Right hindlimb (tissue), 1 donor: ENCODE data around the gene MAPKAP1.
A peak's percentile ranks its signal among the peaks of the same experiment; 100 is the strongest.

Source experiments
- DNase-seq: peaks from one replicate; pipeline ENCODE4 v3.0.0-alpha.2; 2018

Gene MAPKAP1

GRCh38 chr9:125510980-125511379 is 196.0 kb downstream of the MAPKAP1 start:
- DNase-seq, result no peak

GRCh38 chr9:125509476-125509875 is 197.5 kb downstream of the MAPKAP1 start:
- DNase-seq, result peak; percentile 44

- DNase-seq, result no peak
Observed at GRCh38 chr9:125508249-125508648, 198.8 kb downstream of the MAPKAP1 start.

- no peak for DNase-seq
Observed at GRCh38 chr9:125507226-125507625, 199.8 kb downstream of the MAPKAP1 start.

- peak; percentile 51 for DNase-seq
Observed at GRCh38 chr9:125505988-125506438, 201.0 kb downstream of the MAPKAP1 start.

GRCh38 chr9:125504616-125505015 is 202.4 kb downstream of the MAPKAP1 start:
- DNase-seq, result no peak

GRCh38 chr9:125497906-125498305 is 209.1 kb downstream of the MAPKAP1 start:
- DNase-seq, result no peak

GRCh38 chr9:125497478-125497877 is 209.5 kb downstream of the MAPKAP1 start:
- no peak for DNase-seq

GRCh38 chr9:125496313-125496834 is 210.6 kb downstream of the MAPKAP1 start:
- DNase-seq, result no peak

GRCh38 chr9:125495172-125496119 is 211.6 kb downstream of the MAPKAP1 start:
- no peak for DNase-seq

- DNase-seq, result no peak
Observed at GRCh38 chr9:125494653-125494915, 212.4 kb downstream of the MAPKAP1 start.

- DNase-seq, result no peak
Observed at GRCh38 chr9:125493881-125494652, 212.9 kb downstream of the MAPKAP1 start.

GRCh38 chr9:125493384-125493783 is 213.6 kb downstream of the MAPKAP1 start:
- no peak for DNase-seq

GRCh38 chr9:125492719-125493118 is 214.3 kb downstream of the MAPKAP1 start:
- DNase-seq, result no peak

- no peak for DNase-seq
Observed at GRCh38 chr9:125487842-125488241, 219.2 kb downstream of the MAPKAP1 start.

- no peak for DNase-seq
Observed at GRCh38 chr9:125486576-125486975, 220.4 kb downstream of the MAPKAP1 start.

- DNase-seq, result no peak
Observed at GRCh38 chr9:125486152-125486508, 220.9 kb downstream of the MAPKAP1 start.

GRCh38 chr9:125485471-125486151 is 221.4 kb downstream of the MAPKAP1 start:
- DNase-seq, result no peak

- DNase-seq, result no peak
Observed at GRCh38 chr9:125484350-125485282, 222.4 kb downstream of the MAPKAP1 start.

- DNase-seq, result no peak
Observed at GRCh38 chr9:125483697-125484096, 223.3 kb downstream of the MAPKAP1 start.

- DNase-seq, result no peak
Observed at GRCh38 chr9:125479846-125480615, 227.0 kb downstream of the MAPKAP1 start.
